RCC 7860 (cell line): Measurements from ENCODE around the gene FGD5.

Experiments
- DNase-seq: peaks from one replicate; pipeline ENCODE4 v3.0.0-alpha.2; 2015; ENCODE audit warnings: low spot score
- FAIRE-seq: peaks from 2 replicates; lab custom pipeline; 2012; peaks lifted over from hg19 to GRCh38; lab: Jason Lieb, UNC

The FGD5 gene

DNA sequence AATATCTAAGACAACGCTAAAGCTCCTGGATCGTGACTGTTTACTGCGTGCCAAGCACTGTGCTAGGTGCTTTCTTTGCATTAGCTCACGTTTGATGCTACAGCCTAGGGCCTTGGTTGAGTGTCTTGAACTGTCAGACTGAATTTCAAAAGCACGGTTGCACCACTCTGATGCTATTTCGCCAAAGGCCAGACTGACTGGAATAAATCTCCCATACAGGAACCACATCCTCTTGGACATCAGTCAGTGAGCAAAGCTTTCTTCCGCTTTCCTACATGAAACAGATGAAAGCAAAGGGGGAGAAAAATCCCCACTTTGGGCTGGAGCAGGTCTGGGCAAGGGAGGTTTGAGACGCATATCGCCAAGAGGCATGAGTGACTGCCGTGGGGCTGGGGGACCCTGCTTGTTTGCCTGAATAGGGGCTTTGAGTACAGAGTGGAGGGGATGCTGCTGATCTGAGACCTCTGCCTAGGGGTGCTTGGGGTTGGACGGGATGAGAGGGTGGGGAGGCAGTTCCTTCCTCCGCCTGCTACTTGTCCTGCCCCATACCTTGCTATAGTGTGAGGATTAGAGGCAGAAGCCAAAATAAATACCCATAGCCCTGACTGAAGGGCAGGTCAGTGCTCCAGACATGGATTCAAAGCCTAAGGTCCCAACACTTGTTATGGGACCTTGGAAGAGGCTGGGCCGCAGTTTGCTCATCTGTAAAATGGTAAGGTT, 5.3 kb downstream of the FGD5 start:
- FAIRE-seq = no peak

DNA sequence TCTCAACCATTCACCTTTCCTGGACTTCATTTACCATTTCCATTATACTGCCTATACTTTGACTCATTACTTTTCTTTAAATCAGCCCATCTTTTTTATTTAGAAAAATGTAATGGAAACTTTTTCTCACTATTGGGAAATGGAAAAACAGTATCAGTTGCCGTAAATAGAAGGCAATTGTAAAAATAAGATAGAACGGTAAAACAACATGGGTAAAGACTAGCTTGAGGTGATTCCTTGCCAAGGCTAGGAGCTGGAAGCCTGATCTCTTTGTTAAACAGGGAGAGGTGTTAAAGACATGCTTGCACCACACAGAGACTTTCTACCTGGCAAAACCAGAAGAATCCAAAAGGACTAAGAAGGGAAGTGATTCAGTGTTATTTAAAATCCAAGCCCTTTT, 5.9 kb downstream of the FGD5 start:
- FAIRE-seq (no peak), DNase-seq (no peak)

More for the DNA sequence above, 5.3 kb downstream of the FGD5 start:
- no peak for DNase-seq

DNA sequence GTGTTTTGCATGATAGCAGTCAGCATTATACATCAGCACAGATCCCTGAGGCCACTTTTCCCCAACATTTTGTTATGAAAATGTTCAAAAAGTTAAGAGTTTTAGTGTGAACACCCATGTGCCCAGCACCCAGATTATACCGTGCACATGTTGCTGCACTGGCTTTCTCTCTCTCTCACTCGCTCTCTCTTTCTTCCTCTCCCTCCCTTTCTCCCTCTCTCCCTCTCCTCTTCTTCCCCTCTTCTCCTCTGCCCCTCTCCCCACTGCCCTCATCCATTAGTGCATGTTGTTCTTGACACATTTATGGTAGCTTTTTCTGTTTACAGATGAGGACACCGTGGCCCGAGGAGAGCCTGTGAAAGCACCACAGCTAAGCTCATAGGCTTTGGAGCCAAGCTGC, 7.3 kb downstream of the FGD5 start:
- no peak for FAIRE-seq
- DNase-seq = no peak

DNA sequence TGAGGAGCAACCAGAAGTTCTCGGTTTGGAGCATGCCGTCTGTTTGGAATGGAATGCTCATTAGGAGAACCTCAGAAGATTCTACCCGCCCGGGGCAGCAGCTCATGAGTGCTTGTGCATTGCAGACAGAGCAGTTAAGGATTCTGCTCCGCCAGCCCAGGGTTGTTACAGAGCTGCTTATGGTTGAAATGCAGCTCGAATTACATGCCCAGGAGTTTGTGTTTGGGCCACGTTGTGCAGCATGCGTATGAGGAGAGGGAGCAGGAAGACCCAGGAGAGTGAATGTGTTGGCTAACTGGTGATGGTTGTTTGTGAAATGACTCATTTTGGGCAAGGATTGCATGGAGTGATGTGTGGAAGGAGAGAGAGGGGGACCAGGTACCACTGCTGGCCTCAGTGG, 9.0 kb downstream of the FGD5 start:
- no peak for FAIRE-seq
- no peak for DNase-seq

DNA sequence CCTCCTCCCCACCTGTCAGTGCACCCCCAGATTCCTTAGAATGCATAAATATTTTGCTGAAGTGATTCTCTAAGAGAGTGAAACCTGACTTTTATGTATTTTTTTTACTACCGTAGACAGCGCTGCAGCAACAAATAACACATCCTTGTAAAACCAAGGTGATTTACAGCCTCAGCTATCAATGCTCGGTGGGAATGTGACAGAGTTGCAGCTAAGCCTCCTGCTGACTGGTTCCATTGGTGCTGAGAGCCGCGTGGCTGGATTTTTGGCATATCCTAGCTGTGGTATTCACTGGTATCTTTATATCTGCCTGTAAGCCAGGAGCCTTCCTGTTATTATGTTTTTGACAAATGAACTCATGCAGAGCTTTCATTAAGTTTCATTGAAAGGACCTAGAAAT, 11.0 kb downstream of the FGD5 start:
- DNase-seq (no peak), FAIRE-seq (no peak)

DNA sequence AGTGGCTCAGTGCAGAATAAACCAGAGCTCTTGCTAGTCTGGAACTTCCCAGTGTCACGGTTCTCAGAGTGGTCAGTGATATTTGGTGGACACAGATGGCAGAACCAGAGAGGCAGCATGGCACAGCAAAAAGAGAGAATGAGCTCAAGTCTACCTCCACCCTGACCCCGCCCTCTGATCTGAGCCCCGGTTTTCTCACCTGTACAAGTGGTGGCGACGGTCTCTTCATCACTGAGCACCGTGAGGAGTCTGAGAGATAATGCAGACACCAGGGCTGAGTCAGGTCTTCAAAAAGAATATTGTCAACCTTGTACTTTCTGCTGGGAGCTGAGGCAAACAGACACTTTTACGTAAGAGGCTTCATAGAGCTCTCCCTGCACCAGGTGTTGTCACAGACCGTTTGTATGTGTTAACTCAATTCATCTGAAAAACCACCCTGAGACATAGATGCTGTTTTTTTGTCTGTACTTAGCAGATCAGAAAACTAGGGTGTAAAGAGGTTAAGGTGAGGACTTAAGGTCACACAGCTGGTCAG, 13.2 kb downstream of the FGD5 start:
- DNase-seq (no peak), FAIRE-seq (no peak)

DNA sequence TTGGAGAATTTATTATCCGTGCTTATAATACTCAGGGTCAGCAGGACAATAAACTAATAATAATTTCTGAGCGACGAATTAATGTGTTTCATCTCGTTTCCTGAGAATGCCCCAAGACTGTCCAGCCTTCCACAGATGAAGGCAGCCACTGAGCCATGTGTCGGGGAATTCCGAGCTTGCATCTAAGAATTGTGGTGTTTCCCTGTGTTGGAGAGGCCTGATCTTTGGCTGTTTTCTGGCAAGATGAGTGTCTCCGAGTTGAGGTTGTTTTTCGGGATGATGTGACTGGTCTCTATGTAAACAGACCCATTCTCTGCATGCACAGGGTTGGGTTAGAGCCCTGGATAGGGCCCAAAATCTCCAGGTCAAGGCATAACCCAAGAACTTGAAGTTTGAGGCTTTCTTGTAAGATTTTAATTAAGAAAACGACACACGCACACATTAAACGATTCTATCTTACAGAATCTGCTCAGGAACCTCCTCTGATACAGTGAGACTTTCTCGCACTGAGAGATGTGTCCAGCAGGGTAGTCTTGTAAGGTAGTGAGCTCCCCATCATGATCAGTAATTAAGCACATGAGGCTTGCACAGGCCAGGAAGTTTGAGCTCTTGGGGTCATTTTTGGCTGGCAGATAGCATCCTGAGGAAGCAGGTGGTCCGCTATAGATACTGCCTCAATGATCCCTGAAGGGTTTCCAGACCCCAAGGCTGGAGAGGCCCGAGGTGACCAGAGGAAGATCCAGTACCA, 14.4 kb downstream of the FGD5 start:
- DNase-seq = no peak
- FAIRE-seq = no peak

DNA sequence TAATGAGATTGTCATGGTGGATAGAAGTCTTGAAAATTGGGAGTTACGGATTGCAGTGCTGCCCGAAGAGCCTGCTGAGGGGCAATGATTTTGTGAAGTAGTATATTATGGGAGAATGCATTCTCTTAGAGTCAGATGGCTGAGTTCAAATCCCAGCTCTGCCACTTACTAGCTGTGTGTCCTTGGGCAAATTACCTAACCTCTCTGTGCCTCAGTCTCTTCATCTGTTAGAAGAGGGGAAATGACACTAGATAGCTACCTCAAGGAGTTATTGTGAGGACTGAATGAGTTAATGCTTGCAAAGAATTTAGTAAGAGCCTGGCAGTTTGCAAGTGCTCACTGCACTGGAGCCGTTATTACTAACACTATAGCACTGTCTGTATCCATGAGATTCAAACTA, 15.4 kb downstream of the FGD5 start:
- FAIRE-seq = no peak
- DNase-seq = no peak

DNA sequence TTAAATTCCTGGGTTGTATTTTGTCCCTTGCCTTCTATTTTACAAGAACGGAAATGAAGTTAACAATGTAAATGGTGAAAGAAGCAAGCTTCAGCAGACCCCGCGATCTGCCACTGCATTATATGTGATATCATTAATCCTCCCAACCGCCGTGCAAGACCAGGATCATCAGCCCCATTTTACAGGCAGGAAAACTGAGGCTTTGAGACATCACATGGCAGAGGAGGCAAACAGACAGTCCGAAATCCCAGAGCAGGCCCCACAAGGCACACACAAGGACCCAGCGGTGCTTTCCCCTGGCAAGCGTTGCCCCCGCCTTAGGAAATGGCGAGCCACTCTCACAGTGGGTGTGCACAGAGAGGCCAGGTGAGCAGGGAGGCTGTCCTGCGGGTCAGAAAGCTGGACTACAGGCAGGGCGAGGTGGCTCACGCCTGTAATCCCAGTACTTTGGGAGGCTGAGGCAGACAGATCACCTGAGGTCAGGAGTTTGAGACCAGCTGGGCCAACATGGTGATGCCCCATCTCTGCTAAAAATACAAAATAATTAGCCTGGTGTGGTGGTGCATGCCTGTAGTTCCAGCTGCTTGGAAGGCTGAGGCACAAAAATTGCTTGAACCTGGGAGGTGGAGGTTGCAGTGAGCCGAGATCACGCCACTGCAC, 16.2 kb downstream of the FGD5 start:
- DNase-seq (no peak), FAIRE-seq (no peak)

DNA sequence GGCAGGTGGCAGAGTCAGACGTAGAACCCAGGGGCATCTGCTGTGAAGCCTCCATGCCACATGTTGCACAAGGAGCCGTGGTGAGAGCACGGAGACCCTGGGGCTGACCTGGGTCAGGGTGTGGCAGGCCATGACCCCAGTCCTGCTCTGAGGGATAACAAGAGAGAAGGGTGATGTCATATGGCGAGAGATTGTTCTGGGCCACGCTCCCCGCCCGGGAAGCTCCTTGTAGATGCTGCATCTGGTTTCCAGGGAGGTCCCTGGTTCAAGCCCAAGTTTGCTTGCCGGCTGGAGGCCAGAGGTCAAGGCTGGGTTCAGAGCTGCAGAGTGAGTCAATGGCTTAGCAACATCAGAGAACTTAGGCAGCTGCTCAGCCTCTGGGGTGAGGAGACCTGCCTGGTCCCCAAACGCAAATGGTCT, 17.3 kb downstream of the FGD5 start:
- FAIRE-seq = no peak

DNA sequence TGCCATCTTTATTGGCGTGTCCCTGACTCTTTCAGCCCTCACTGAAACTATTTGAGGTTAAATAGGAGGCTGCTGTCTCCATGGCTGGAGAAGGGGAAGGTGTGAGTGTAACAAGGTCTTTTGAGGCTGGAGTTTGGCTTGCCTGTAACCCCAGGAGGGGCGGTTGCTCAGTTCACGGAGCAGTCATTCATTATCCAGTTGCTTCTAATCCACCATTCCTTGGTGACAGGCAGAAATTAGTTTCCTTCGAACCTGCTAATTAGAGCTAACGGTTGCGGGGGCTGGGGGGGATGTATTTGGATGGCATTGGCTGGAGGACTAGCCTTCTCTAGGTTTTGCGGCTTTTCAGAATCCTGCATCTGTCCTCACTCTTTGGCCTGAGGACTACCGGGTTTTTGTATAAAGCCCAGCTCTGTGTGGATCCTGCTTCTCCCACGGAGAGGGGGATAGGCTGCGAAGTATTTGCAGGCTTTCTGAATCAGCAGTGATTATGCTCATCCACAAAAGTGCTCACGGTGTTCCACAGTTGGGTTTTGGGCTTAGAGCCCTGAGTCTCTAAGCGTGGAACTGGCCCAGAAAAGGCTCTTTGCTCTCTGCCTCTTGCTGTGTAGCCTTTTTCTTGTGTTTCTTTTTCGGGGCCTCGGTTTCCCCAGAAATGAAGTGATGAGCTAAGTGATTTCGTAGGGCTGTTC, 18.6 kb downstream of the FGD5 start:
- FAIRE-seq (no peak), DNase-seq (no peak)

More for the DNA sequence above, 17.3 kb downstream of the FGD5 start:
- DNase-seq = no peak

DNA sequence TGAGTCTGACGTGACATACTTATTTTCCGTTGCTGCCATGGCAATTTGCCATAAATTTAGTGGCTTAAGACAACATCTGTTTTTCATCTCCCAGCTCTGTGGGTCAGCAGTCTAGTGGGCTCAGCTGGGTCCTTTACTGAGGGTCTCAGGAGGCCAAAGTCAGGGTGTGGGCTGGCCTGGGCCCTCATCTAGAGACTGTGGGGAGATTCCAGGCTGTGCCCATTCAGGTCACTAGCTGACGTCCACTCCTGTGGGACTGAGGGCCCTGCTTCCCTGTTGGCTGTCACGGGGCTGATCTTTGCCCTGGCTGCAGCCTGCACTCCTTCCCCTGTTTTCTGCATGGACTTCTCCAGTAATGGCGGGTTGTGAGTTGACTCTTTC, 19.1 kb downstream of the FGD5 start:
- DNase-seq = no peak
- no peak for FAIRE-seq

DNA sequence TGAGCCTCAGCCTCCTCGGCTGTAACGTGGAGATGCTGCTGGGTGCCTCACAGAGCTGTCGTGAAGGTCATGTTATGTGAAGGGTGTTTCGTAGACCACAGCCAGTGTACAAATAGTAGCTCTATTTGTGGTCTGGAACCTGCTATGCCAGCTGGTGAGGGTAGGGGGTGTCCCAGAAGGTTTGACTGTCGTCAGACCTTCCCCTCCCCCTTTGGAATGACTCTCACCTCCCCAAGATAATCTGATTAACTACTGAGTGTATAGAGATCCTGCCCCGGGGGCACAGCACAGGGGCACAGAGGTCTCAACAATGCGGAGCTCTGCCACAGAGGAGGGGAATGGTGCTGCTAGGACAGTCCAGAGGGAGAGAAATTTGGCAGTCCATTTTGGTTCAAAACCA, 20.5 kb downstream of the FGD5 start:
- DNase-seq = no peak

DNA sequence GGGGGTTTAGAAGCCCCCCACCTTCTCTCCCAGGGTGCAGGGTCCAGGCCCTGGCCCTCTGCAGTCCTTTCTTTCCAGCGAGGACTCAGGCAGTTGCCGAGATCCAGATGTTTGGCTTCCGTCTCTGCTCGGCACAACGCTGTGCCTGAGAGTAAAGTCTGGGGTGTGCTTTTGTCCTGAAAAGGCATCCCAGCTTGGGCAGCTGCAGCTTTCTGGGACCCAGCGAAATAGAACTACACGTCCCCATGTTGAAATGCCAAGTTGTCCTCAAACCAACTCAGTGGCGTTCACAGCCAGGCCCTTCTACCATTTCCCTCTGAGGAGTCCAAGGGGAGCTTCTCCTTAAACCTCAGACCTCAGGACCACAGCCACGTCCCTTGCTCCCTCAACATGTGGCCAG, 23.1 kb downstream of the FGD5 start:
- FAIRE-seq (no peak), DNase-seq (no peak)

More for the DNA sequence above, 20.5 kb downstream of the FGD5 start:
- no peak for FAIRE-seq

DNA sequence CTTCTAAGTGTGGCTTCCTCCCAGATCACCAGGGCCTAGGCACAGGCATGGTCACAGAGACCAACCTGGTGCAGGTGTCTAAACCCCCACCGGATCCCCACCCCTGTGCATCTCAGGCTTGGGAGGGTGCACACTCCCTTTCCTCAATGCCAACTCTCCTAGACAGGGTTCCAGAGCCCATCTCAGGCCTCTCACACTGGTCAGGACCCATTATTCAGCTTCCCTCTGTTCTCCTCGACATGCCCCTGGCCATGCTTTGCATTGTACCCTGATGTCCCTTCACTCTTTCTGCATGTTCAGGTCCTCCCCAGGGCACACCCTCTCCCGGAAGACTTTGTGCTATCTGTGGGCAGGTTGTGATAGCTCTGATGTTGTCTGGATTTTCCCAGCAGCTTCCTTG, 23.5 kb downstream of the FGD5 start:
- FAIRE-seq = no peak

DNA sequence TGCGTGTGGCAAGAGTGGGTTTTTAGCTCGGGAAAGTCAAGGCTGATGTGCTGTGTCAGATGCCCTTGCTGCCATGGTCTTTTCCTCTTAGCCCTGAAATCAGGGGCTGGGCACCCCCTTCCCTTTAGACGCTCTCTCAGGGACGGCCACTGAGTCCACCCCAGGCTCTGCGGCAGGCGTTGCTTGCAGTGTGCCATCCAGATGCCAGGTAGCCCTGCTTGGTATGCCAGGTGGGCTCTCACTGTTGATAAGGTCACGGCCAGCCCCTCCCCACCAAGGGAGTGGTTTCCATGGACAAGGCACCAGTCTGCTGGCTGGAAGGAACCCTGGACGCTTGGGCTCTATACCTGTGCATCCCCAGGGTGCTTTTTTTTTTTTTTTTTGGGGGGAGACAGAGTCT, 24.6 kb downstream of the FGD5 start:
- FAIRE-seq = no peak
- DNase-seq = no peak

More for the DNA sequence above, 23.5 kb downstream of the FGD5 start:
- no peak for DNase-seq

DNA sequence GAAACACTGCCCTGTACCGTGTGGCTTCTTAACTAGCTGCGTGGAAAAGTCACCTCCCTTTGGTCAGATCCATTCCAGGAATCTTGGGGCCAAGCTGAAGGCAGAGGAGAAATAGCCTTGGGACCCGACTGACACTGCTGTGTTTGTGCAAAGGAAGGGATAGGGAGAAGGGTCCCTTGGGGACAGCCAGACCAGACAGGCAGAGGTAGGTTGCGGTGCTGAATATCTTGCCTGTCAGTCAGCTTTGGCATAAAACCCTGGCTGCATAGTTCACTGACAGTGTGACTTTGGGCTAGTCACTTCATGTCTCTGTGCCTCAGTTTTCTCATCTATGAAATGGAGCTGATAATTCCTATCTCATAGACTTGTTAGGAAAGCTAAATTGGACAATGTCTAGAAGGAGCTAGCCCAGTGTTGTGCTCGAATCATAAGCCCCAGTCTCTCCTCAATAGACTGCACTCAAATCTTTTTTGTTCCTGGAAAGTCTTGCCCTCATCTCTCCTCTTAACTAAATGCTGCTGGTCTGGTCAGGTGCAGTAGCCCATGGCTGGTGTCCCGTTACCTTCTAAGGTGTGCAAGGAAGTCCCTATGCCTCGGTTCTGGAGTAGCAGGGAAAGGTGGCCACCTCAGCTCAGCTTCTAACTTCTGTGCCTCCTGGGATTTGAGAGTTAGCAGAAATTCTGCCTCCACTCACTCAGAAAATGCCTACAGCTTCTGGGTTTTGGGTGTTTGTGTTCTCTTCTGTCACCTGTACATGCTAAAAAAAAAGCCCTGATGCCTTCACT, 25.8 kb downstream of the FGD5 start:
- DNase-seq = no peak
- no peak for FAIRE-seq

DNA sequence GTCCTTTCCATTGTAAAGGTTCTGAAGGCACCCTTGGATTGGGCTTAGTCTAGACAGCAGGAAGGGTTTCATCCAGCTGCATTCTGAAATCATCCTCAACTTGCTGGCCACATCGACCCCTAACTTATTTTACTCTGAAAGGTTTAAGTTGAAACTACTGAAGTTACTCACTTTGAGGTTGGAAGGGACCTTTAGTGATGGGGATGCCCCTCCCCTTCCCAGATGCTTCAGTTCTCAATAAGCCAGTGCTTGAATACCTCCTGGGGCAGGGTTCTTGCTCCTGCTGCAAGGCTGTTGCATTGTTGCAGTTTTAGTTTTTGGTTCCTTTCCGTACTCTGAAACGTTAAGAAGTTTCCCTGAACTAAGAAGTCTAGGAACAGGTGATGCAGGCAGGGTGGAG, 26.4 kb downstream of the FGD5 start:
- DNase-seq = no peak
- FAIRE-seq = no peak

DNA sequence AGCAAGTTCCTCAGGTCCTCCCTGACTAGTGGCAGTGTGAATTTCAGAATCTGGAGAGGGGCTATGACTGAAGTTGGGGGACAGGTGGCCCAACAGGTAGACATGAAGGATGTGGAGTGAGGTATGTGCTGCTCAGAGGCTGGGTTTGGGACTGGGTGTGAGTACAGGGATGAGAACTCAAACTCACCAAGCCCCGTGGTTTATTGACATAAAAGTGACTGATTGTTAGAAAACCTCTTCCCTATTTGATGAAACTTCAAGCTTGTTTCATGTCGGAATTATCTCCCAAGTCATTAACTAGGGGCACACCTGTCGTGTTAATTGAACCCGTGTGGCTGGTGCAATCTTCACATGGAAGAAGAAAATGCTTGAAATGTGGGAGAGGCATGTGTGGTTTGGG, 27.1 kb downstream of the FGD5 start:
- no peak for DNase-seq
- no peak for FAIRE-seq

DNA sequence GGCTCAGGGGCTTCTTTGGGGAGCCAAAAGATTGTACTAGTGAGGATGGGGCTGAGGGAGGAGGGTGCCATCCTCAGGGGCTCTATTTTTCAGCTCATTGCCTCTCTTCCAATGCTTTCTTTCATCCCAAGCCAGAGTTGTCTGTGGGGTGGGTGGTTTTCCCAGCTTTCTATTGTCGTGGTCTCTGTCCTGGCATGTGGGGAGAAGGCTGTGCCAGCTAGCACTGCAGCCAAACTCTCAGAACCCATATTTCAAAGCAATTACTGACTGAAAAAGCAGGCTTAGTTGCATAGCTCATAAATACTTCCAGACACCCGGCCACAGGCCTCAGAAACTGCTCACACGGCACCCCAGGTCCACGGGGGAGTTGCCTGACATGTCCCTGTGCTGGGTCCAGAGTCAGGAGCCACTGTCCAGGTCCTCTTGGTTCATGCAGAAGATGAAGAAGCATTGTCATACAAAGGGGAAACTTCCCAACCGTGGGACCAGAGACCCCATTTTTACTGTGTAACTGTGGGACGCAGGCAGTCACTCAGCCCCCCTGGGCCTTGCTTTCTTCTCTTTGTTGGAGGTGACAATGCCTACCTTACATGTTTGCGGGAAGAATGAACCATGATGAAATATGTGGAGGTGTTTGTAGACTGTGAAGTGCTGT, 27.6 kb downstream of the FGD5 start:
- FAIRE-seq (no peak), DNase-seq (no peak)
